ENCODE measurements around the gene OXNAD1. TPM values are rescaled to one million over a fixed set of nuclear protein-coding genes. Genes with fewer than 3 reads are reported as not detected.

OXNAD1 gene
- total RNA-seq, 1 experiment from 2014 or later: 6.6 TPM

GRCh38 chr3:16347548-16347947 lies 82.5 kb downstream of the OXNAD1 start:
- in situ Hi-C loops (cut with HindIII; ENCODE audit: low pct_unique_long_range_greater_than_20kb, low sequenced_read_pairs) (no loop called here), intact Hi-C loops (cut with micrococcal nuclease; ENCODE audit: unreplicated experiment) (no loop called here)
- no TSS peak for BruUV-seq (replicated peaks)
- H3K36me3 ChIP-seq (ENCODE audit: control insufficient read depth, insufficient read depth, low read length): no peaks in the 10 kb centered on the region
- no peaks in the 10 kb centered on the region for H3K27me3 ChIP-seq (ENCODE audit: control insufficient read depth, insufficient read depth, low read length)
- no peaks in the 10 kb centered on the region for H3K4me1 ChIP-seq (ENCODE audit: control insufficient read depth, insufficient read depth, low read length)
- no peak for TF ChIP-seq TCF7L2 (IDR thresholded peaks at IDR 0.05; ENCODE audit: low read depth, low read length)
- no peak for TF ChIP-seq CTCF (IDR thresholded peaks at IDR 0.05)
- no peak for TF ChIP-seq POLR2AphosphoS5 (IDR thresholded peaks at IDR 0.05; ENCODE audit: low read depth, low read length)
- no peak for TF ChIP-seq SIN3A (IDR thresholded peaks at IDR 0.05; ENCODE audit: borderline replicate concordance, insufficient read depth, low read depth, low read length)
- TF ChIP-seq REST (IDR thresholded peaks at IDR 0.05; ENCODE audit: insufficient read depth in 1 of 2, low read depth in 2 of 2, low read length in 1 of 2): no peak
- ChIA-PET CTCF (no interaction called here), POLR2A (no interaction called here)
- ATAC-seq (no peak), DNase-seq (ENCODE audit: low read depth, low spot score) (no peak)
- no peaks in the 10 kb centered on the region for H3K9me3 ChIP-seq (ENCODE audit: control insufficient read depth, insufficient read depth, low read depth, low read length)
- H3K27ac ChIP-seq (ENCODE audit: low read length): no peak overlapping the region
- no peak overlapping the region for H3K4me3 ChIP-seq (ENCODE audit: low read depth in 2 of 2, low read length in 2 of 2)

- intact Hi-C loops (cut with micrococcal nuclease; ENCODE audit: unreplicated experiment) (no loop called here), in situ Hi-C loops (cut with HindIII; ENCODE audit: low pct_unique_long_range_greater_than_20kb, low sequenced_read_pairs) (no loop called here)
- Histone ChIP-seq H3K27me3 (ENCODE audit: control insufficient read depth, insufficient read depth, low read length) (no peaks in the 10 kb centered on the region), H3K4me1 (ENCODE audit: control insufficient read depth, insufficient read depth, low read length) (no peaks in the 10 kb centered on the region), H3K4me3 (ENCODE audit: low read depth in 2 of 2, low read length in 2 of 2) (no peak overlapping the region), H3K27ac (ENCODE audit: low read length) (no peak overlapping the region), H3K9me3 (ENCODE audit: control insufficient read depth, insufficient read depth, low read depth, low read length) (no peaks in the 10 kb centered on the region), H3K36me3 (ENCODE audit: control insufficient read depth, insufficient read depth, low read length) (no peaks in the 10 kb centered on the region)
- ChIA-PET CTCF (no interaction called here), POLR2A (no interaction called here)
- DNase-seq (ENCODE audit: low read depth, low spot score): no peak
- TF ChIP-seq CTCF (IDR thresholded peaks at IDR 0.05) (no peak), REST (IDR thresholded peaks at IDR 0.05; ENCODE audit: insufficient read depth in 1 of 2, low read depth in 2 of 2, low read length in 1 of 2) (no peak), SIN3A (IDR thresholded peaks at IDR 0.05; ENCODE audit: borderline replicate concordance, insufficient read depth, low read depth, low read length) (no peak), POLR2AphosphoS5 (IDR thresholded peaks at IDR 0.05; ENCODE audit: low read depth, low read length) (no peak), TCF7L2 (IDR thresholded peaks at IDR 0.05; ENCODE audit: low read depth, low read length) (no peak)
- no peak for ATAC-seq
- BruUV-seq (replicated peaks): no TSS peak
Observed at GRCh38 chr3:16349986-16350596, 85.1 kb downstream of the OXNAD1 start.
